ENCODE results near the gene MYT1.

- no peak for TF ChIP-seq CTCF (IDR thresholded peaks at IDR 0.05; ENCODE audit: poor library complexity, severe bottlenecking)
- no peak for TF ChIP-seq EZH2 (IDR thresholded peaks at IDR 0.05; ENCODE audit: borderline replicate concordance, insufficient read depth, low read length, poor library complexity, severe bottlenecking)
- no peak for TF ChIP-seq RAD21 (conservative IDR thresholded peaks at IDR 0.05)
- TF ChIP-seq POLR2AphosphoS5 (IDR thresholded peaks at IDR 0.05): no peak
Observed at GRCh38 chr20:64139199-64140060, 24.8 kb upstream of the MYT1 start.

Data from neural cell (in vitro differentiated cells).